Trophoblast cell (in vitro differentiated cells and primary cell): ENCODE measurements around the gene CARHSP1.

Source experiments
- DNase-seq, 2 donors: peaks; one replicate each; pipeline ENCODE4 v3.0.0-alpha.2; 2016
- H2AFZ ChIP-seq: 2 replicates; pipeline ENCODE4 v1.6.1; 2013; ENCODE audit warnings: low read length, moderate library complexity, mild to moderate bottlenecking; ENCODE audit not compliant: insufficient read depth, poor library complexity
- H2AK5ac ChIP-seq: 2 replicates; pipeline ENCODE4 v1.6.1; 2013; ENCODE audit warnings: mild to moderate bottlenecking, low read length
- H2BK120ac ChIP-seq: 2 replicates; pipeline ENCODE4 v1.6.1; 2013; ENCODE audit warnings: low read length, mild to moderate bottlenecking, moderate library complexity; ENCODE audit not compliant: insufficient read depth, poor library complexity
- H2BK12ac ChIP-seq: 2 replicates; pipeline ENCODE4 v1.6.1; 2013; ENCODE audit warnings: mild to moderate bottlenecking, low read length, moderate library complexity
- H2BK5ac ChIP-seq: 2 replicates; pipeline ENCODE4 v1.6.1; 2013; ENCODE audit warnings: low read length, low read depth, moderate library complexity, mild to moderate bottlenecking; ENCODE audit not compliant: poor library complexity
- H3K14ac ChIP-seq: 2 replicates; pipeline ENCODE4 v1.6.1; 2013; ENCODE audit warnings: mild to moderate bottlenecking, low read length
- H3K18ac ChIP-seq: 2 replicates; pipeline ENCODE4 v1.6.1; 2013; ENCODE audit warnings: mild to moderate bottlenecking, low read length
- H3K23ac ChIP-seq: 2 replicates; pipeline ENCODE4 v1.6.1; 2013; ENCODE audit warnings: low read length
- H3K27ac ChIP-seq: 2 replicates; pipeline ENCODE4 v1.5.1; 2013; ENCODE audit warnings: low read depth, mild to moderate bottlenecking, inconsistent platforms, low read length, moderate library complexity
- H3K27me3 ChIP-seq: 2 replicates; pipeline ENCODE4 v1.6.1; 2013; ENCODE audit warnings: inconsistent platforms, mild to moderate bottlenecking, low read length, moderate library complexity; ENCODE audit not compliant: insufficient read depth
- H3K36me3 ChIP-seq, 2 experiments: 1 replicate in 1 of 2; 2 replicates in 1 of 2; pipeline ENCODE4 v1.6.1; 2013; ENCODE audit warnings: low read length in 2 of 2, mild to moderate bottlenecking in 2 of 2, moderate library complexity in 1 of 2; ENCODE audit not compliant: insufficient read depth in 2 of 2, control insufficient read depth in 1 of 2
- H3K4ac ChIP-seq: 2 replicates; pipeline ENCODE4 v1.6.1; 2013; ENCODE audit warnings: low read depth, mild to moderate bottlenecking, low read length, moderate library complexity
- H3K4me1 ChIP-seq, 2 experiments: 1 replicate in 1 of 2; 2 replicates in 1 of 2; pipeline ENCODE4 v1.6.1; 2013; ENCODE audit warnings: low read length in 2 of 2, mild to moderate bottlenecking in 2 of 2, moderate library complexity in 1 of 2; ENCODE audit not compliant: insufficient read depth in 2 of 2, control insufficient read depth in 1 of 2
- H3K4me2 ChIP-seq: 2 replicates; pipeline ENCODE4 v1.6.1; 2013; ENCODE audit warnings: inconsistent platforms, mild to moderate bottlenecking, low read length, moderate library complexity
- H3K4me3 ChIP-seq: 2 replicates; pipeline ENCODE4 v1.5.1; 2013; ENCODE audit warnings: mild to moderate bottlenecking, low read depth, low read length, inconsistent platforms
- H3K79me1 ChIP-seq: one replicate; pipeline ENCODE4 v1.6.1; 2013; ENCODE audit warnings: low read length
- H3K79me2 ChIP-seq: 2 replicates; pipeline ENCODE4 v1.6.1; 2013; ENCODE audit warnings: low read length, mild to moderate bottlenecking; ENCODE audit not compliant: control insufficient read depth, insufficient read depth, poor library complexity
- H3K9ac ChIP-seq: 2 replicates; pipeline ENCODE4 v1.6.1; 2013; ENCODE audit warnings: mild to moderate bottlenecking, low read length
- H3K9me3 ChIP-seq: 2 replicates; pipeline ENCODE4 v1.6.1; 2013; ENCODE audit warnings: low read depth, mild to moderate bottlenecking, control low read depth, inconsistent platforms, low read length; ENCODE audit not compliant: insufficient read depth
- H4K12ac ChIP-seq: 2 replicates; pipeline ENCODE4 v1.6.1; 2013; ENCODE audit warnings: low read depth, mild to moderate bottlenecking, low read length, moderate library complexity
- H4K8ac ChIP-seq: 2 replicates; pipeline ENCODE4 v1.6.1; 2013; ENCODE audit warnings: low read depth, mild to moderate bottlenecking, low read length, moderate library complexity
- H4K91ac ChIP-seq: one replicate; pipeline ENCODE4 v1.6.1; 2013; ENCODE audit warnings: low read depth, mild to moderate bottlenecking, low read length, moderate library complexity
- WGBS: extraction: QIAGEN DNeasy Blood & Tissue Kit; methylation state at CpG from one replicate; pipeline ENCODE4 v1.1.7; 2013; ENCODE audit warnings: missing lambda C conversion rate; ENCODE audit not compliant: insufficient read length, insufficient coverage; ENCODE audit errors: extremely low coverage; 5-methylcytosine and 5-hydroxymethylcytosine counted together

Gene CARHSP1

DNA sequence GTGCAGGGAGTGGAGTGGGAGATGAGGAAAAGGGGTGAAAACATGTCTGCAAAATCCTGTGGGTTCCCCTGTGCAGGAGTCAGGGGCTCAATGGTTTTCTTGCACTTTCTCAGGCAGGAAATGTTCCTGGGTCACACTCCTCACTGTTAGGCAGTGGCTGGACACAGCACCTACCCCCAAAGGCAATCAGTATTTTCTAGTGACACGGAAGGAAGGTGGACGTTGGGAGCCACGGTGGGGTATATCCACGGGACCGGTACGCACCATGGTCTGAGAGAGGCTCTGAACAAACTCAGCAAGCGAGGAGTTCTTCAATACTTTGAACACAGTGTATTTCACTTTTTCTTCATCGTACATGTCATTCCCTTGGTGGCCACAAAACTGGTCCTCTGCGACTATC lies 34.2 kb upstream of the CARHSP1 start:
- H3K27me3 ChIP-seq = no peaks in the 10 kb centered on the region
- H3K18ac ChIP-seq = no peak overlapping the region
- no CpG with 5 or more reads among the region's 9 CpGs for WGBS
- H4K8ac ChIP-seq = no peak overlapping the region
- no peak overlapping the region for H3K4me2 ChIP-seq
- H3K4me1 ChIP-seq = no peaks in the 10 kb centered on the region
- peaks cover 2% of the 10 kb centered on the region for H3K9me3 ChIP-seq
- H3K4me3 ChIP-seq = no peak overlapping the region
- H4K12ac ChIP-seq = no peak overlapping the region
- no peak overlapping the region for H2BK12ac ChIP-seq
- no peak overlapping the region for H2BK120ac ChIP-seq
- no peak overlapping the region for H2BK5ac ChIP-seq
- peaks cover 41 to 65% of the 10 kb centered on the region in 2 experiments for H3K36me3 ChIP-seq
- no peak overlapping the region for H3K4ac ChIP-seq
- H3K27ac ChIP-seq = no peak overlapping the region
- DNase-seq = no peak
- H3K79me1 ChIP-seq = no peaks in the 10 kb centered on the region
- no peak overlapping the region for H4K91ac ChIP-seq
- H2AK5ac ChIP-seq = no peak overlapping the region
- H3K23ac ChIP-seq = no peak overlapping the region
- H3K14ac ChIP-seq = no peak overlapping the region
- no peak overlapping the region for H2AFZ ChIP-seq
- H3K79me2 ChIP-seq = no peaks in the 10 kb centered on the region
- H3K9ac ChIP-seq = no peak overlapping the region

DNA sequence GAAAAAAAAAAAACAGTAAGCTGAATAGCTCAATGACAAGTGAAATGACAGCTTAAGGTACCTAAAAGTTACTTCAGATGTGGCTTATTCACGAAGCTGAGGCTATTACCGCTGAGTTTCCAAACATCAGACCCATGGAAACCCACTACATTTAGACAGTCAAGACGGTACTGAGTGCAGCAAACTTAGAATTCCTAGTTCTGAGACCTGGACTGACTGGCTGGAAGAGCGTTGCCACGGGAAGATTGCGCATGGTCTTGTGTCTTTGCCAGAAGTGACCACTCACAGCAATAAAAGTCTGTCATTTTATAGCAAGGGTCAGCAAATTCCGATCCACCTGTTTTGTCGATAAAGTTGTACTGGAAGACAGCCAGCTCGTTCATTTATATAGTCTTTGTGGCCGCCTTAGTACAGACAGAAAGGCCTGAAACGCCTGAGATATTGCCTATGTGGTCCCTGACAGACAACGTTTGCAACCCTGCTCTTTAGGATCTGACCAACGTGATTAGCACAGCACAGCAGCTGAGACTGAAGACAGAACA lies 32.6 kb upstream of the CARHSP1 start:
- Histone ChIP-seq H3K9me3 (peaks cover 2% of the 10 kb centered on the region), H3K18ac (no peak overlapping the region), H3K79me2 (no peaks in the 10 kb centered on the region), H3K4me2 (no peak overlapping the region), H3K27me3 (no peaks in the 10 kb centered on the region), H4K91ac (no peak overlapping the region), H3K27ac (no peak overlapping the region), H2BK120ac (no peak overlapping the region), H2BK5ac (no peak overlapping the region), H3K4me1 (no peaks in the 10 kb centered on the region), H3K36me3 (peaks cover 47 to 69% of the 10 kb centered on the region in 2 experiments), H2BK12ac (no peak overlapping the region), H4K12ac (no peak overlapping the region), H3K14ac (no peak overlapping the region), H3K79me1 (no peaks in the 10 kb centered on the region), H3K9ac (no peak overlapping the region), H2AFZ (no peak overlapping the region), H3K4me3 (no peak overlapping the region), H2AK5ac (no peak overlapping the region), H4K8ac (no peak overlapping the region), H3K23ac (no peak overlapping the region), H3K4ac (no peak overlapping the region)
- DNase-seq = no peak
- WGBS = no CpG with 5 or more reads among the region's 13 CpGs

DNA sequence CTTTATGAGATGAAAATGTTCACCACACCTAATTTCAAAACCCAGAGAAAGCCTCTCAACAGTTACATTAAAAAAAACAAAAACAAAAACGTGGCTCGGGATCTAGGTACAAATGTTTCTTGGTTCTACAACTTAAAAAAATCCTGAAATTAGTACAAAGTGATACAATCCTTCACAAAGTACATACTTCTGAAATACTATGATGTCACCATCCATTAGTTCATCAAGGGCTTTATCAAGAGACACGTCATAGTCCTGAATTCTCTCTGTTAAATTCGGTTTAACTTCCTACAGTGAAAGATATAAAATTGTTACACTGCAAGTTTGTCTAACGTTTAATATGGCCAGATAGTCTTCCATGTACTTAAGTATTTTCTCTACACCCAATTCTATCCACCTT lies 31.5 kb upstream of the CARHSP1 start:
- H3K14ac ChIP-seq = no peak overlapping the region
- no CpG with 5 or more reads among the region's 5 CpGs for WGBS

DNA sequence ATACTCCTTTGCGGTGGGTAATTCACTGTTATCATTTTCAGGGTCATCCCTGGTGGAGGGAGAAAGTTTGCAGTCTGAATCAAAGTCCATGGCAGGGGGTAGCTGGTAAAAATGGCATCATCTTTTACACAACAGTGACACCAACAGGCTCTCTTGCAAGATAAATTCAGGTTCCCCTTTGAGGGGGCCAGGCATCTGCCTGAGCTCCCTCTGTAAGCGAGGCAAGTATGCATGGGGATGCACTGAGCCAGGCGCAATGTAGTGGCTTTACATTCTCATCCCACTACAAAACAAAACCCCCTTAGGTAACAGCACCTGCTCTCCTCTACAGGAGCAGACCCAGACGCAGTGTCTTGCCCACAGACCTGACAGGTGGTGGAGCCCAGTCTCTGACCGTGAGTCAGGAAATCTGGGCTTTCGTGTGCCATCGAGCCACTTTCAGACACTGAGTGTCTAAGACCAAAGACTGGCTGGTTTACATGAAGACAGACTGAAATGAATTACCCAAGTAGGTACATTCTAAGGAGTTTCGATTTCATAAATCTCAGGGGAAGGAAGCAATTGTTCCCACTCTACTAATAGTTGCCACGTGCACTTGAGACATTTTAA lies 31.0 kb upstream of the CARHSP1 start:
- Histone ChIP-seq H3K27me3 (no peaks in the 10 kb centered on the region), H4K91ac (no peak overlapping the region), H3K79me1 (no peaks in the 10 kb centered on the region), H3K9ac (no peak overlapping the region), H2AFZ (no peak overlapping the region), H3K79me2 (no peaks in the 10 kb centered on the region), H3K23ac (no peak overlapping the region), H2BK120ac (no peak overlapping the region), H3K4me3 (no peak overlapping the region), H3K9me3 (peaks cover 2% of the 10 kb centered on the region), H4K12ac (no peak overlapping the region), H2BK5ac (no peak overlapping the region), H3K4me2 (no peak overlapping the region), H3K14ac (no peak overlapping the region), H3K4me1 (no peaks in the 10 kb centered on the region), H4K8ac (no peak overlapping the region), H3K18ac (no peak overlapping the region), H2AK5ac (no peak overlapping the region), H3K36me3 (peaks cover 47 to 64% of the 10 kb centered on the region in 2 experiments), H3K27ac (no peak overlapping the region), H3K4ac (no peak overlapping the region), H2BK12ac (no peak overlapping the region)
- WGBS = no CpG with 5 or more reads among the region's 9 CpGs
- DNase-seq = no peak

More for the DNA sequence above, 31.5 kb upstream of the CARHSP1 start:
- Histone ChIP-seq H3K79me1 (no peaks in the 10 kb centered on the region), H4K12ac (no peak overlapping the region), H3K9me3 (peaks cover 2% of the 10 kb centered on the region), H3K9ac (no peak overlapping the region), H3K27ac (no peak overlapping the region), H4K8ac (no peak overlapping the region), H3K4ac (no peak overlapping the region), H3K23ac (no peak overlapping the region), H4K91ac (no peak overlapping the region), H3K18ac (no peak overlapping the region), H2AK5ac (no peak overlapping the region), H3K4me1 (no peaks in the 10 kb centered on the region), H2BK12ac (no peak overlapping the region), H2BK120ac (no peak overlapping the region), H3K4me2 (no peak overlapping the region), H2BK5ac (no peak overlapping the region), H3K36me3 (peaks cover 45 to 64% of the 10 kb centered on the region in 2 experiments), H2AFZ (no peak overlapping the region), H3K79me2 (no peaks in the 10 kb centered on the region), H3K27me3 (no peaks in the 10 kb centered on the region), H3K4me3 (no peak overlapping the region)
- no peak for DNase-seq
